ENCODE measurements around the gene SPRR4.

SPRR4 gene

DNA sequence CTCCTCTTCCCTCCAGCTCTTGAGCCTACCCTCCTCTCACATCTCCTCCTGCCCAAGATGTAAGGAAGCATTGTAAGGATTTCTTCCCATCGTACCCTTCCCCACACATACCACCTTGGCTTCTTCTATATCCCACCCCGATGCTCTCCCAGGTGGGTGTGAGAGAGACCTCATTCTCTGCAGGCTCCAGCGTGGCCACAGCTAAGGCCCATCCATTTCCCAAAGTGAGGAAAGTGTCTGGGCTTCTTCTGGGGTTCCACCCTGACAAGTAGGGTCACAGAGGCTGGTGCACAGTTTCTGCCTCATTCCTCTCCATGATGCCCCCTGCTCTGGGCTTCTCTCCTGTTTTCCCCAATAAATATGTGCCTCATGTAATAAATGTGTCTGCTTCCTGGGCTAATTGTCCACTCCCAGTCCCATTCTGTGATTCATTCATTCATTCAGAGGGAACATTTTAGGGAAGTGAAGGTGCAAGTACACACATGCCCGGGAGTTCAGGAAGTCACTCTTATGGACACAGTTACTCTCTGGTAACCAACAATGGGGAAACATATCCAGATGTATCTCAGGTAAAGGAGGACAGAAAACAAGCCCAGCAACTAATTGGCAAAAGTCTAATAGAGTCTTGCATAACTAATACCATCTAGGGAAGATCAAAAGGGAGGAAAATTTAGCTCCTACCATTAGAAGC is 1.9 kb downstream of the SPRR4 start:
- H3K4me3 ChIP-seq (replicated peaks in 1 of 2; ENCODE audit: low read depth in 2 of 2, low read length in 2 of 2) = no peak overlapping the region
- no peak for DNase-seq (ENCODE audit: low read depth in 2 of 2)
- TF ChIP-seq, protein P1, sequence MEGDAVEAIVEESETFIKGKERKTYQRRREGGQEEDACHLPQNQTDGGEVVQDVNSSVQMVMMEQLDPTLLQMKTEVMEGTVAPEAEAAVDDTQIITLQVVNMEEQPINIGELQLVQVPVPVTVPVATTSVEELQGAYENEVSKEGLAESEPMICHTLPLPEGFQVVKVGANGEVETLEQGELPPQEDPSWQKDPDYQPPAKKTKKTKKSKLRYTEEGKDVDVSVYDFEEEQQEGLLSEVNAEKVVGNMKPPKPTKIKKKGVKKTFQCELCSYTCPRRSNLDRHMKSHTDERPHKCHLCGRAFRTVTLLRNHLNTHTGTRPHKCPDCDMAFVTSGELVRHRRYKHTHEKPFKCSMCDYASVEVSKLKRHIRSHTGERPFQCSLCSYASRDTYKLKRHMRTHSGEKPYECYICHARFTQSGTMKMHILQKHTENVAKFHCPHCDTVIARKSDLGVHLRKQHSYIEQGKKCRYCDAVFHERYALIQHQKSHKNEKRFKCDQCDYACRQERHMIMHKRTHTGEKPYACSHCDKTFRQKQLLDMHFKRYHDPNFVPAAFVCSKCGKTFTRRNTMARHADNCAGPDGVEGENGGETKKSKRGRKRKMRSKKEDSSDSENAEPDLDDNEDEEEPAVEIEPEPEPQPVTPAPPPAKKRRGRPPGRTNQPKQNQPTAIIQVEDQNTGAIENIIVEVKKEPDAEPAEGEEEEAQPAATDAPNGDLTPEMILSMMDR (IDR thresholded peaks at IDR 0.05; ENCODE audit: low read depth, low read length) = no peak

DNA sequence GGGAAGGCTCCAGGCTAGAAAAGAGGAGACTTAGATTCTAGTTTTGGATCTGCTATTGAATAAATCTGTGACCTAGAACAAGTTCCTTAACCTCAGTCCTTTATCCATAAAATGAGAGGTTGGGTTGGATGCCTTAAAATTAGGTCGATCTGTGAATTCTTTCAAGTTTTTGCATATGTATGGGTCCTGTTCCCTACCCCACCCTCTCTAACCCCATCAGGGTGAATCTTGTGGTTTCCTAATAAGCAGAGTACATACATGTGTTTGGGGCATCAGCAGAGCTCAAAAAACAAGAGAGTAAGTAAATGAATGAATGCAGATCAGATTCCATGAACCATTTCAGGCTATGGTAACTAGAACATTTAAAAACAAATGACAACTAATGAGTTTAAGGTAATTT is 6.2 kb downstream of the SPRR4 start:
- TF ChIP-seq, protein P1 (IDR thresholded peaks at IDR 0.05; ENCODE audit: low read depth, low read length) = no peak
- DNase-seq (ENCODE audit: low read depth in 2 of 2) = no peak
- H3K4me3 ChIP-seq (replicated peaks in 1 of 2; ENCODE audit: low read depth in 2 of 2, low read length in 2 of 2) = no peak overlapping the region

DNA sequence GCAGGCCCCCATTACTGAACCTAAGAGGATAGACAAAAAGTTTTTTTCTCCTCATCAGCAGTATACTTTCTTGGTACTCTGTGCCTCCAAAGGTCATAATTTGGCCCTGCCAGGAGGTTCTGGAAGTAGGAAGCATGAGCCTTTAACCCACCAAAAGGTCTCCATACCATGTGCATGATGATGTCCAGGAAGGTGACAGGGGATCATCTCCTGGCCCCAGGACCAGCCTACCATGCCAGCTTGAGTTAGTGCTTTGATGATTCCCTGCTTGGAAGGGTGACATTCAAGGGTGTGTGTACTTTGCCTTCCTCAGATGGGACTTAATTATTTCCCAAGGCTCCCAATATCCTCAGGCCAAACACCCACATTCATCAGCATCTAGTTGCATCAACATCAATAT is 7.2 kb downstream of the SPRR4 start:
- no peak for DNase-seq (ENCODE audit: low read depth in 2 of 2)
- TF ChIP-seq, protein P1 (IDR thresholded peaks at IDR 0.05; ENCODE audit: low read depth, low read length) = no peak

DNA sequence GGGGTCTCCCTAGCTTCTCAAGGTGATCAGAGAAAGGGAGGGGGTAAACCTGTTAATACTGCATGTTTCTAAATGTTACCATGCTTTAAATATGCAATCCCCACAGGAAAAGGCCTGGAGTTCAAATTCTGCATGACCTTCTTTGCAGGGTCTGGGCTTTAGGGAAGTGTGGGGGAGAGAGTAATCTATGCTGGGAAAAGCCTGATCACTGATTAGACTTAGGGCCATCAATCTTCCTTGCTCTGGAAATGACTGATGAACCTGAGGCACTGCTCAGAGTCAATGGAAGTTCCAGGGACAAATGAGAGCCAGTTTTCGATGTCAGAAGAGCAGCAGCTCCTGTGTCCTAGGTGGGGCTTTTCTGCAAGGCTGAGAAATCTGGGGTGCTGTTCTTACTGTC is 10.2 kb downstream of the SPRR4 start:
- TF ChIP-seq, protein P1 (IDR thresholded peaks at IDR 0.05; ENCODE audit: low read depth, low read length) = no peak
- no peak for DNase-seq (ENCODE audit: low read depth in 2 of 2)
- H3K4me3 ChIP-seq (replicated peaks in 1 of 2; ENCODE audit: low read depth in 2 of 2, low read length in 2 of 2) = no peak overlapping the region

More for the DNA sequence above, 7.2 kb downstream of the SPRR4 start:
- H3K4me3 ChIP-seq (replicated peaks in 1 of 2; ENCODE audit: low read depth in 2 of 2, low read length in 2 of 2) = no peak overlapping the region

DNA sequence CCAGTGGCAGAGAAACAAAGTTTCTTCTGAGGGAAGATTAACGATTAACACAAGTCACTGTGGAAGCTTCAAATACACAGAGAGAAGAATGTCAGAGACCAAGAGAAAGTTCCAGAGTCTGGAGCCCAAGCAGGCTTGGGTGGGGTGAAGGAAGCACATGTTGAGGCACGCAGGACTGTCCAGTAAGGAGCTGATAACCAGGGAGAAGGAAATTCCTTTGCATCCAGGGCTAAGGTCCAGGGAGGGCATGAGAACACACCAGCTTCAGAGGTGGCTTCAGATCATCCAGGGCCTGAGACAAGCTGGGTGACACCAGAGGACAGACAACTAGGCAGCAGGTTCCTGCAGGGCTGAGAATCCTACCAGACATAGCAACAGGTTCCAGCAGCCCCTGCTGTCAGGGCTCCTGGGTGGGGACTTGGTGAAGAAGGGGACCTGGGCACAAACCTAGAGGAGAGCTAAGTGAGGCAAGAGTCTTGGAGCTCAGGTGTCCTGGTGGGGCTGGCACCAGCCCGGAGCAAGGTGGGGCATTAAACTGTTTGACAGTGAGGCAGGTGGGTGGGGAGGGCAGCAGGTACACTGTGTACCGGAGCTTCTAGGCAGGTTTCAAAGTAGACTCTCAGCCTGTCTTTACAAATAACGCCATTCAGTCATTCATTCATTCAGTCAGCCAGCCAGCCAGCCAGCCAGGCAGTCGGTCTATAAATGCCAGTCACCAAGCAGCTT is 10.9 kb downstream of the SPRR4 start:
- no peak for DNase-seq (ENCODE audit: low read depth in 2 of 2)
- TF ChIP-seq, protein P1 (IDR thresholded peaks at IDR 0.05; ENCODE audit: low read depth, low read length) = no peak
- H3K4me3 ChIP-seq (replicated peaks in 1 of 2; ENCODE audit: low read depth in 2 of 2, low read length in 2 of 2) = no peak overlapping the region

DNA sequence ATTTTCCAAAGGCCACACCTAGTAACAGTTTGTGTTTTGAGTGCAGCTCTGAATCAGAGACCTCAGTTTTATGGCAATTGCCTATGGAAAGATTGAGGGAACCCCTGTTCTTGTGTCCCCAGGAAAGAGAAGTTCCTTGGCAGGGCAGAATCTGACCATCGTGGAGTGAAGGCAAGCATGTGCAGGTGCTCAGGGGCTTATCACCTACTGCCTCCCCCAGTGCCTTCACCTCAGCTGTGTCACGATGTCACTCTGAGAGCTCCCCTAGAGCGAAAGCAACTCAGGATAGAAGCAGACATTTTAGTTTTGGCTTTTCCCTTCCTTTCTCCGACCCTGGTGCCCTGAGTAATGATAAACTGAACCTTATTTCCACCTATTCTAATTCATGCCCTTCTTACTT is 11.6 kb downstream of the SPRR4 start:
- TF ChIP-seq, protein P1 (IDR thresholded peaks at IDR 0.05; ENCODE audit: low read depth, low read length) = no peak
- DNase-seq (ENCODE audit: low read depth in 2 of 2) = no peak
- no peak overlapping the region for H3K4me3 ChIP-seq (replicated peaks in 1 of 2; ENCODE audit: low read depth in 2 of 2, low read length in 2 of 2)

Data from cardiac fibroblast (primary cell).